HCT116 (cell line): ENCODE data around the gene PREX1.

Experiments used
- CTCF ChIP-seq, 3 experiments: fragments of 200-600 bp in 1 of 3; sonication (generic) in 1 of 3; IDR thresholded peaks in 2 of 3; conservative IDR thresholded peaks in 1 of 3; 2 replicates each; pipeline ENCODE4 v1.5.1; 2012 to 2017; ENCODE audit warnings: low read depth in 2 of 3, low read length in 2 of 3, antibody characterized with exemption in 1 of 3, borderline replicate concordance in 1 of 3, control low read depth in 1 of 3, mild to moderate bottlenecking in 1 of 3, mixed read lengths in 1 of 3, mixed run types in 1 of 3, moderate library complexity in 1 of 3; ENCODE audit not compliant: insufficient read depth in 1 of 3
- EZH2phosphoT487 ChIP-seq: fragments of 200-600 bp; IDR thresholded peaks from 2 replicates; pipeline ENCODE4 v1.6.1; 2018; ENCODE audit warnings: antibody characterized with exemption, borderline replicate concordance
- SP1 ChIP-seq: IDR thresholded peaks from 2 replicates; pipeline ENCODE4 v1.6.1; 2012; ENCODE audit warnings: low read depth
- TCF7L2 ChIP-seq: IDR thresholded peaks from 2 replicates; pipeline ENCODE4 v1.7.0; 2011; ENCODE audit warnings: borderline replicate concordance, inconsistent platforms; ENCODE audit not compliant: insufficient read depth, insufficient read length; ENCODE audit errors: extremely low read depth

GRCh38 chr20:48802216-48802615 lies 25.6 kb downstream of the PREX1 start:
- TF ChIP-seq CTCF (IDR thresholded peaks at IDR 0.05 in 2 of 3, conservative IDR thresholded peaks at IDR 0.05 in 1 of 3; ENCODE audit: borderline replicate concordance in 1 of 3, insufficient read depth in 1 of 3, low read depth in 2 of 3, low read length in 2 of 3) (no peak), SP1 (no peak), EZH2phosphoT487 (no peak), TCF7L2 (no peak)
